ENCODE measurements around the gene IFITM5. TPM values are rescaled to one million over a fixed set of nuclear protein-coding genes. Genes with fewer than 3 reads are reported as not detected.

Gene IFITM5
- total and polyA plus RNA-seq, 9 of the 15 experiments (the other 6 are each of a cell fraction or from before 2014, with no cell fraction given) = 0.19 TPM; not detected in 8

GRCh38 chr11:287821-288477, 11.4 kb downstream of the IFITM5 start (continued):
- TF ChIP-seq MXI1 (IDR thresholded peaks at IDR 0.05; ENCODE audit: low read depth, low read length) = no peak
- no peak for TF ChIP-seq ZBTB2 (IDR thresholded peaks at IDR 0.05)
- no peak for TF ChIP-seq NELFE (IDR thresholded peaks at IDR 0.05; ENCODE audit: insufficient read depth, insufficient read length)
- TF ChIP-seq PRPF4 (IDR thresholded peaks at IDR 0.05; ENCODE audit: insufficient read depth, low read depth, low read length, poor library complexity, severe bottlenecking) = no peak
- no peak for TF ChIP-seq CBFA2T3 (IDR thresholded peaks at IDR 0.05)
- peak; percentile 44; the same call in 1 of the 2 replicates for TF ChIP-seq SP1 (CRISPR knock-in tag; IDR thresholded peaks at IDR 0.05)
- no peak for TF ChIP-seq ZNF780A (CRISPR knock-in tag; IDR thresholded peaks at IDR 0.05)
- TF ChIP-seq CREB1 (IDR thresholded peaks at IDR 0.05) = no peak
- 0 out of 2 replicates have a peak, but pooled peaks have one; percentile 25 for TF ChIP-seq CREB1 (CRISPR knock-in tag; IDR thresholded peaks at IDR 0.05)
- TF ChIP-seq MAFF (IDR thresholded peaks at IDR 0.05; ENCODE audit: low read length) = no peak
- no peak for TF ChIP-seq KHSRP (IDR thresholded peaks at IDR 0.05)
- TF ChIP-seq SP2 (IDR thresholded peaks at IDR 0.05; ENCODE audit: extremely low read depth, low read depth, low read length, poor library complexity, severe bottlenecking) = no peak
- no peak; the same call in 1 of the 2 replicates for TF ChIP-seq NR2C2 (CRISPR knock-in tag; IDR thresholded peaks at IDR 0.05)
- peak; percentile 30; the same call in 1 of the 2 replicates for TF ChIP-seq NR2C2 (tag; IDR thresholded peaks at IDR 0.05)
- TF ChIP-seq ZBTB11 (CRISPR knock-in tag; IDR thresholded peaks at IDR 0.05) = no peak
- no peak for TF ChIP-seq ATF6 (CRISPR knock-in tag; IDR thresholded peaks at IDR 0.05)
- no peak for TF ChIP-seq MXD1 (CRISPR knock-in tag; IDR thresholded peaks at IDR 0.05; ENCODE audit: borderline replicate concordance, poor library complexity, severe bottlenecking)
- TF ChIP-seq WHSC1 (IDR thresholded peaks at IDR 0.05; ENCODE audit: low read length) = no peak

Data from K562 (cell line).